NCI-H2196 (cell line): ENCODE measurements around the gene FBN3.
"Not testable (repeated sequence)": the region's sequence is repeated elsewhere in the genome, so short reads cannot be mapped to it uniquely, and the experiment has no call there.

Source experiments
- DNase-seq: peaks from one replicate; lab custom pipeline; 2025; ENCODE audit not compliant: unreplicated experiment; lab: John Stamatoyannopoulos, UW

Gene FBN3

DNA sequence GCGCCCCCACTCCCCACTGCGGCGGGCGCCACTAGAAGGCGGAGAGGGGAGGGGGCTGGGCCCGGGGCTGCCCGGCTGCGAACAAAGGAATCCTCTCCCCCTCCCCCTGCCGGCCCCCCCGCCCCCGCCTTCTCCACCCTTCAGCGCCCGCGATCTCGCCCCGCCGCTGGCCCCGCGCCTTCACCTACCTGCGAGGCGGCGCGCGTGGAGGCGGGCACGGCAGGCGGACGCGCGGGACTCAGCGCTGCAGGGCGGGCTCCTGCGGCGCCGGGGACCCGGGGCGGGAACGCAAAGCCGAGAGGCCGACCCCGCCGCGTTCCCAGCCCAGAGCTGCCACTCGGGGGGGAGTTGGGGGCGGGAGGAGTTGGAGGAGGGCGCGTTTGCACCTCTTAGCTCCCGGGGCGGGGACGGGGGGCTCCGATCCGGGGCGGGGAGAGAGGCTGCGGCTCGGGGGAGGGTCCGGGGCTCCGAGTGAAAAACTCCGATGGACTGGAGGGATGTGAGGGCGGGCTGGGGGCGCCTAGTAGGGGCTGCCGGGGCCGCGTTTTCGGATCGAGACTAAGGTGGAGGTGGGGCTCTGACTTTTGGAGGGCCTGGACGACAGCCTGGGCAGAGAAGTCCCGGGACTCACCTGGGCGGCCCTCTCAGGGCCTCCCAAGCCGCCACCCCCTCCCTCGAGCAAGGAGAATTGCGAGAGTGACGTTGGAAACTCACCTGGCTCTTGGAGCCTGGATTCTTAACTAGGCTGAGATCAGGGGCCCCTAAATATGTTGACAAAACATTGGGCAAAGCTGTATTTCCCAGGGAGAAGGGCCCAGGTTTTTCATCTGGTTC, at the start of gene FBN3:
Gene FBN3, minus strand, starts transcription at position 332 of the 834 bp plus-strand sequence. CDS start 2,112 bp downstream, outside the sequence.
- DNase-seq: no peak

DNA sequence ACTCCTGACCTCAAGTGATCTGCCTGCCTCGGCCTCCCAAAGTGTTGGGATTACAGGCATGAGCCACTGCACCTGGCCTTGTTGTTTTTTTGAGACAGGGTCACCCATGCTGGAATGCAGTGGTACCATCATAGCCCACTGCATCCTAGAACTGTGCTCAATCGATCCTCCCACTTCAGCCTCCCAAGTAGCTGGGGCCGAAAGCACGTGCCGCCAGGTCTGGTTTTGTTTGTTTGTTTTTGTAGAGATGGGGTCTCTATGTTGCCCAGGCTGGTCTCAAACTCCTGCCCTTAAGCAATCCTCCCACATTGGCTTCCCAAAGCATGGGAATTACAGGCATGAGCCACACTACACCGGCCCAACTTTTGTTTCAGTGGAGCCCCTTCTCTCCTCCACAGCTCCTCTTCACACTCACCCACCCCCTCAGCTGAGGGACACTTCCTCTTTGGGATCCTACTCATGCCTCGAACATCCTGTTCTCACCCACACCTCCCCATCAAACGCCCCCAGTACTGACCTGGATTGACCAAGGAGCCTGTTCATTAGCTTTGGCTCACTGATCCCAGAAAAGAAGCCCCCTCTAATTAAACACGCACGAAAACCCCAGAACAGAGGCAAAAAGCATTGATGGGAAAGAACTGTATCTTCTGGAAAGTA, 47.0 kb upstream of the FBN3 start:
- no peak for DNase-seq

DNA sequence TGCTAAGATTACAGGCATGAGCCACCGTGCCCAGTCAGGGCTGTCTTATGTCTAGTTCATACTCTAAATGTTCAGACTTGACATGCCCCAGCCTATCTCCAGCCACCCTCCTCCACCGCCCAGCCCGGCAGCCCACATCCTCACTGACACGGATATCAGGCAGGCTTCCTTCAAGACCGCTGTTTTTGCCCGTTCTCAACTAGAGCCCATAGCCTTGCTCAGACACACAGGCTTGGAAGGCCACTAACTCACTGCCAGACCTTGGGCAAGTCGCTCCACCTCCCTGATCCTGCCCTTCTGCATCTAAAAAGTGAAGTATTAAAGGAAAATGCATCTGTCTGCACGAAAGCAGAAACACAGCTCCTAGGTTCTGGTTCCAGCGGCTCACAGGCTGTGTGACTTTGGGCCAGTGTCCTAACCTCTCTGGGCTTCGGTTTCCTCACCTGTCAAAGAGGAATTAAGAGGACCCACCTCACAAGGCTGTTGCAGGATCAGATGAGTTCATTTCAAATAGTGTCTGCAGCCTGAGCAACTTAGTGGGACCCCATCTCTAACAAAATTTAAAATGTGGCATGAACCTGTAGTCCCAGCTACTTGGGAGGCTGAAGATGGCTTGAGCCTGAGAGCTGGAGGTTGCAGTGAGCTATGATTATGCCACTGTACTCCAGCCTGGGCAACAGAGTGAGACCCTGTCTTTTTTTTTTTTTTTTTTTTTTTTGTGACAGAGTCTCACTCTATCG, 45.3 kb upstream of the FBN3 start:
- DNase-seq: no peak

DNA sequence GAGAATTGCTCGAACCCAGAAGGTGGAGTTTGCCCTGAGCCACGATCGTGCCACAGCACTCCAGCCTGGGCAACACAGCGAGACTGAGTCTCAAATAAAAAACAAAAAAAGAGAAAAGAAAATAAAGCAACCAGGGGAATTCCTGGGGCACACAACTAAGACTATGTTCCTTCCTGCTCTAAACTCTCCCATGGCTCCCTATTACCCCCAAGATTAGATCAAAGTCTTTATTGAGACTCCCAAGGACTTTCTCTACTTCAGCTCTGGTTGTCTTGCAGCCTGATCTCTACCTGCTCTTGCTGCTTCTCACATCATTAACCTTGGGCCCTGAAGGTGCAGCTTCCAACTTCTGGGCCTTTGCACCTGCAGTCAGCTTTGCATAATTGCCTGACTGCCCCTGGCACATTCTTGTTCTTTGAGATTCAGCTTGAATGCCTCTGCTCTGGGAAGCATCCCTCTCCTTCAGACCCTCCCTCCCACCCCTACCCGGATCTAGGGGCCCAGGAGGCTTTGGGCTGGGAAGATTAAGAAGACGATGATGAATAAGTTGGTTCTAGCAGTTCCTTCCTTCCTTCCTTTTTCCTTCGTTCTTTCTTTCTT, 42.9 kb upstream of the FBN3 start:
- no peak for DNase-seq

DNA sequence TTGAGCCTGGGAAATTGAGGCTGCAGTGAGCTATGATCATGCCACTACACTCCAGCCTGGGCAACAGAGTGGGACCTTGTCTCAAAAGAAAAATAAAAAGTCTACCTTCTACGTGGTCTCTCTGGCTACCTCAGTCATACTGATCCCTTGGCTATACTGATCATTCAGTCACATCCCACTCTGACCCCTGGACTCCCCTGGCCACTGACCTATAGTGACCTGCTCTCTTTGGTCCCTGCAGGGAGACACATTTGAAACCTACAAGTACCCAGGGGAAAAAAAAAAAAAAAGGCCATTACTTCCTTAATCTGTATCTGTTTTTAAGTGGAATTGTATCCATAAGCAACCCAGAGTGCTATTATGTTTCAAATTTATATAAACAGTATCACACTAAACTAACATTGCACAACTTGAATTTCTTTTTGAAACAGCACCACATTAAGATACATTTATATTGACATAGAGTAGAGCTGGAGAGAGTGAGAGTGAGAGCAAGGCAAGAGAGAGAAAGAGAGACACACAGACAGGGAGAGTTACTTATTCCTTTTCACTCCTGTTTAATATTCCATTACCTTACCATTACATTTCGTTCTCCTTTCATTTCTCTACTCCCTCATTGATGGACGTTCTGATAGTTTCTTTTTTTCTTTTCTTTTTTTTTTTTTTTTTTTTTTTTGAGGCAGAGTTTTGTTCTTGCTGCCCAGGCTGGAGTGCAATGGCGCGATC, 36.1 kb upstream of the FBN3 start:
- DNase-seq: no peak

DNA sequence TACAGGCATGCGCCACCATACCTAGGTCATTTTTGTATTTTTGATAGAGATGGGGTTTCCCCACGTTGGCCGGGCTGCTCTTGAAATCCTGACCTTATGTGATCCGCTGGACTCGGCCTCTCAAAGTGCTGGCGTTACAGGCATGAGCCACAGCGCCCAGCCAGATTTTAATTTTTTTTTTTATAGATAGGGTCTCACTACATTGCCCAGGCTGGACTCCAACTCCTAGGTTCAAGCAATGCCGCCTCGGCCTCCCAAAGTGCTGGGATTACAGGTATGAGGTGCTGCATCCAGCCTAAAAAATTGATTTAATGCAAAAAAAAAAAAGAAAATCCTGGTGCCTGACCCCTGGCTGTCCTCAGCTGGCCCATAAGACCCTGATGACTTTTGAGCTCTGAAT, 34.9 kb upstream of the FBN3 start:
- no peak for DNase-seq

DNA sequence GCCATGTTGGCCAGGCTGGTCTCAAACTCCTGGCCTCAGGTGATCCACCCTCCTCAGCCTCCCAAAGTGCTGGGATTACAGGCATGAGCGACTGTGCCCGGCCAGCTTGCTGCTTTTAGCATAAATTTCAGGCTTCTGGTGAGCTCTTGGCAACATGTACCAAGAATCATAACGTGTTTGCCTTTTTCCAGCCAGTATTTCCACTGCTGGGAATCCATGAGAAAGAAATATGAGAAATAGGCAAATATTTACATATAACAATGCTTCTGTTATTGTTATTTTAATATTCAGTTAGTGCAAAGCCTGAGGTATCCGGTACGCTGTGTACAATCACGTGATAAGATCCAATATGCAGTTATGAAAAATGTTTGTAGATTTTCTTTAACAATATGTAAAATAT, 30.6 kb upstream of the FBN3 start:
- DNase-seq: peak; percentile 45

DNA sequence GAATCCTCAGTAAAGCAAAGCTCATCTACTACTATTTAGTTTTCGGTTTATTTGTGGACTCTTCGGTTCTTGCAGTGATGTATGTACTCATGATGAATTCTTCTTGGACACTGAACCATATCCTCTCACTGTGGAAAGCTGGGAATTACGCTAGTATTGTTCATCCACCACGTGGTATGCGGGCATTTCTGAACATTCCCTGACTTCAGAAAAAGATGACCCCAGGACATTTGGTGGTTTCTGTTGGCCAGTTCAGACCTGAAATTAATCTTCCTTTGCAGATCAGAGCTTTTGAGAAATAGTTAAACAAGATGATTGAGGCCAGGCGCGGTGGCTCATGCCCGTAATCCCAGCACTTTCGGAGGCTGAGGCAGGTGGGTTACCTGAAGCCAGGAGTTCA, 25.3 kb upstream of the FBN3 start:
- DNase-seq: no peak

DNA sequence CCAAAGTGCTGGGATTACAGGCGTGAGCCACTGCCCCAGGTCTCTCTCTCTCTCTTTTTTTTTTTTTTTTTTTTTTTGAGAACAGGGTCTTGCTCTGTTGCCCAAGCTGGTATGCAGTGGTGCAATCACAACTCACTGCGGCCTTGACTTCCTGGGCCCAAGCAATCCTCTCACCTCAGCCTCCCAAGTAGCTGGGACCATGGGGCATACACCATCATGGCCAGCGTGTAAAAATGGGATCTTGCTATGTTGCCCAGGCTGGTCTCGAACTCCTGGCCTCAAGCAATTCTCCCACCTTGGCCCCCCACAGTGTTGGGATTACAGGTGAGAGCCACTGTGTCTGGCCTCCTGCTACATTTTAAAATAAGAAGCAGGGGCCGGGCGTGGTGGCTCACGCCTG, 19.1 kb upstream of the FBN3 start:
- DNase-seq: no peak

DNA sequence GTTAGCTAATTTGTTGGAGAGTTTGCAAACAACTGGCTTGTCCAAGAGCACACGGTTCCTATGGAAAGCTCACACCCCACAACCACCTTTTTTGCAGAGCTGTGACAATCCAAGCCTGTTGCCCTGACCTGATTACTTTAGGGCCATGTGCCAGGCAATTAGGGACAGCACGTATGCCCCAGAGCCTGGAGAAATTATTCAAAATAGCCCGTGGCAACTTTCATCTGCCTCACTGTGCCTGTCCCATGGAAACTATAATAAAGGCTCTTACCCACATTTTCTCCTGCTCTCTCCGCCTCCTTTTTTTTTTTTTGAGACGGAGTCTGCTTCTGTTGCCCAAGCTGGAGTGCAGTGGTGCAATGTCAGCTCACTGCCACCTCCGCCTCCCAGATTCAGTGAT, 18.6 kb upstream of the FBN3 start:
- DNase-seq: no peak

DNA sequence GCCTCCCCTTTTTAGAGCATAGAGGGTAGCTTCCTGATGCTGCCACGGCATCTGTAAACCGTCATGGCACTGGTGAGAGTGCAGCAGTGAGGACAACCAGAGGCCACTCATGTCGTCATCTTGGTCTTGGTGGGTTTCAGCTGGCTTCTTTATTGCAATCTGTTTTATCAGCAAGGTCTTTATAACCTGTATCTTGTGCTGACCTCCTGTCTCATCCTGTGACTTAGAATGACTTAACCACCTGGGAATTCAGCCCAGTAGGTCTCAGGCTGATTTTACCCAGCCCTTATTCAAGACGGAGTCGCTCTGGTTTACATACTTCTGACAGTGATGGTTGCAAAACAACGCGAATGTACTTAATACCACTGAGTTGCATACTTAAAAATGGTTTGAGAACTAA, 14.4 kb upstream of the FBN3 start:
- no peak for DNase-seq

DNA sequence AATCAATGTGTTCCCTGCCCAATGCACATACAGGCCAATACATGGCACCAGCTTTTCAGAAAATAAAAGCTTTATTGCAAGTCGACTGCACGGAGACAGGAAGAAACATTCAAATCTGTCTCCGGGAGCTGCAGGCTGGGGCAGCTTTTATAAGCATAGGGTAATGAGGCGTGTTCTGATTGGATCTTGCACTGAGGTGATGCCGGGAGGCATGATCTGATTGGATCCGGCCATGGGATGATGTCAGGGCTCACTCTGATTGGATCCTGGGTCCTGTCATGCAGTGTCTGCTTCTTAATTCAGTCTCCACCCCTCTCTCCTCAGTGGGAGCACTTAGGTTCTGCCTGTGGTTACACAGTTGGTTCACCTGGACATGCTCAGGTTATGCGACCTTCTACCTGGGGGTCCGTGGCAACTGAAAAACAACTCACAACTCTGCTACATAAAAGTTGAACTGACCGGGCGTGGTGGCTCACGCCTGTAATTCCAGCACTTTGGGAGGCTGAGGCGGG, 11.8 kb upstream of the FBN3 start:
- peak; percentile 85 for DNase-seq

DNA sequence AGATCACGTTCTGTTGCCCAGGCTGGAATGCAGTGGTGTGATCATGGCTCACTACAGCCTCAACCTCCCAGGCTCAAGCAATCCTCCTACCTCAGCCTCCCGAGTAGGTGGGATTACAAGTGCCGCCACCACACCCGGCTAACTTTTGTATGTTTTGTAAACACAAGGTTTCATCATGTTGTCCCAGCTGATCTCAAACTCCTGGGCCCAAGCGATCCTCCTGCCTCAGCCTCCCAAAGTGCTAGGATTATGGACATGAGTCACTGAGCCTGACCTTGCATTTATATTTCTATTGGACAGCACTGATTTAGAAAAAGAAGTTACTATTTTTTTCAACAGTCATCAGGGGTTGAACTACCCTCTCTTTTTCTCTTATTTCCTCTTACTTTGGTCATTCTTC, 9.9 kb upstream of the FBN3 start:
- not testable (repeated sequence) for DNase-seq

DNA sequence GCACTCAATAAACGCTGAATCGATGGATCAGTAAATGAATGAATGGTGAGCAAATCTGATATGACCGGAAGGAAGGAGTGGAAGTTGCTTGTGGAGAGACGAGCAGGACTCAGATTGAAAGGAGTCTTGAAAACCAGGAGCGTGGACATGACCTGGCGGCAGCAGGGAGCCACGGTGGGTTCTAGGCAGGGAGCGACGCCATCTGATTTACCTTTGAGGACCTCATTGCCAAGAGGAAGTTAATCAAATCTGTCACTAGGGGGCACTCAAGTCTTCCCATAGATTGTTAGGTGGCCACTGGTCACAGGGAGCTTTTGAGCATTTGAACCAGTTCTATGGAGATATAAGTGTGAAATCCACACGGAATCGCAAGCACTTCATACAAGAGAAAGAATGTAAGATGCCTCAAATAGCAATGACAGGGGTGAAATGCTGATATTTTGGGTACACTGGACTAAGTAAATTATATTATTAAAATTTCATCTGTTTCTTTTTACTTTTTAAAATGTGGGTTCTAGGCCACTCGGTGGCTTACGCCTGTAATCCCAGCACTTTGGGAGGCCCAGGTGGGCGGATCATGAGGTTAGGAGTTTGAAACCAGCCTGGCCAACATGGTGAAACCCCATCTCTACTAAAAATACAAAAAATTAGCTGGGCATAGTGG, 9.2 kb upstream of the FBN3 start:
- DNase-seq: peak; percentile 91

DNA sequence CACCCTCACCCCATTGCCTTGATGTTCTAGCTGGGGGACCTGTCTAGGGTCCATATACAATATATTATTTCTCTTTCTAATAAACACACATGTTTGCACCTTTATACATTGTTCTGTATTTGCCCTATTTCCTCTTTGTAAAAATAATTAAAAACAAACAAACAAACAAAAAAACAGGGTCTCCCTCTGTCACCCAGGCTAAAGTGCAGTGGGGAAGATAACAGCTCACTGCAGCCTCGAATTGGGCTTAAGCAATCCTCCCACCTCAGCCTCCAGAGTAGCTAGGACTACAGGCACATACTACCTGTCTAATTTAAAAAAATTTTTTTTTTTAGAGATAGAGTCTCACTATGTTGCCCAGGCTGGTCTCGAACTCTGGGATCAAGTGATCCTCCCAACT, 5.9 kb upstream of the FBN3 start:
- DNase-seq: no peak

DNA sequence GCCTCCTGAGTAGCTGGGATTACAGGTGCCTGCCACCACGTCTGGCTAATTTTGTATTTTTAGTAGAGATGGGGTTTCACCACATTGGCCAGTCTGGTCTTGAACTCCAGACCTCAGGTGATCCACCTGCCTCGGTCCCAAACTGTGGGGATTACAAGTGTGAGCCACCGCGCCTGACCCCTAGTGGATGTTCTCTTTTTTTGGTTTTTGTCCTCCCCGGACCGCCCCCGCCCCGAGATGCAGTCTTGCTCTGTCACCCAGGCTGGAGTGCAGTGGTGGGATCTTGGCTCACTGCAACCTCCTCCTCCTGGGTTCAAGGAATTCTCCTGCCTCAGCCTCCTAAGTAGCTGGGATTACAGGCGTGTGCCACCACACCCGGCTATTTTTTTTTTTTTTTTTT, 4.6 kb upstream of the FBN3 start:
- DNase-seq: not testable (repeated sequence)

DNA sequence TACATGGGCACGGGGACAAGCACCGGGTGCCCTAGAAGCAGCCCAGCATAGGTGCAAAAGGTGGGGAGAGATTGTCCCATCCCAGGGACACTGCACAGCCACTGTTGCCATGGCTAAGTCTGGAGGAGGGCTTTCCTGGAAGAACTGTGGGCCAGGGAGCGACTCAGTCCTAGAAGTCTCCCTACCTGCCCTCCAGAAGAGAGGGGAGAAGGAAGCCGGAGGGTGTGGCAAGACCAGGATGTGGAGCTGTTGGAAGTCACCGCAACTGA, 2.3 kb upstream of the FBN3 start:
- no peak for DNase-seq

DNA sequence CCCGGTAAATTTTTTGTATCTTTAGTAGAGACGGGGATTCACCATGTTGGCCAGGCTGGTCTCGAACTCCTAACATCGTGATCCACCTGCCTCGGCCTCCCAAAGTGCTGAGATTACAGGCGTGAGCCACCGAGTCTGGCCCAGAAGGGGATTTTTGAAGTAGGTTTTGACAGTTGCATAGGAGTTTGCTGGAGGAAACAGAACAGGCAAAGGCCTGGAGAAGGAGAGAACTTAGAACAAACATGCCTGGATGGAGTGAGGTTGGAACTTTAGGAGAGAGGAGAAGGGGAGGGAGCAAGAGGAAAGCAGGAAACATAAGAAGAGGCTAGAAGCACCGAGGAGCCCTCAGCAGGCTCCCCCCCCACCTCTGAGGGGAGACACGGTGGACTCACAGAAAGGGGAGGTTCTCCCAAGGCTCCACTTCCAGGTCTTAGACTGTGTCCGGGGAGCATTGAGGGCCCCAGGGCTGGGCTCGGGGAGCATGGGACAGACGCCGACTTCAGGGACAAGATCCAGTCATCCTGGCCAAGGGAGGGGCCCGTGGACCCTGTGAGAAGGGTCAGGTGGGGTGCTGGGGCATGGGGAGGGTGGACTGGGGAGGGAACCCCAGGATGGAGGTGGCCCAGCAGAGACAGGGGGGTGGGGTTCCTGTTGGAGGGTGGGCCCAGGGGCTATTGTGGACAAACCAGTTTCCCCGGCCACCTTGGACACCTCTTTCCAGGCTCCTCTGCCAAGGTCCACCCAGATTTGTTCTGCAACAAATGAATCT, 1.8 kb upstream of the FBN3 start:
- no peak for DNase-seq

DNA sequence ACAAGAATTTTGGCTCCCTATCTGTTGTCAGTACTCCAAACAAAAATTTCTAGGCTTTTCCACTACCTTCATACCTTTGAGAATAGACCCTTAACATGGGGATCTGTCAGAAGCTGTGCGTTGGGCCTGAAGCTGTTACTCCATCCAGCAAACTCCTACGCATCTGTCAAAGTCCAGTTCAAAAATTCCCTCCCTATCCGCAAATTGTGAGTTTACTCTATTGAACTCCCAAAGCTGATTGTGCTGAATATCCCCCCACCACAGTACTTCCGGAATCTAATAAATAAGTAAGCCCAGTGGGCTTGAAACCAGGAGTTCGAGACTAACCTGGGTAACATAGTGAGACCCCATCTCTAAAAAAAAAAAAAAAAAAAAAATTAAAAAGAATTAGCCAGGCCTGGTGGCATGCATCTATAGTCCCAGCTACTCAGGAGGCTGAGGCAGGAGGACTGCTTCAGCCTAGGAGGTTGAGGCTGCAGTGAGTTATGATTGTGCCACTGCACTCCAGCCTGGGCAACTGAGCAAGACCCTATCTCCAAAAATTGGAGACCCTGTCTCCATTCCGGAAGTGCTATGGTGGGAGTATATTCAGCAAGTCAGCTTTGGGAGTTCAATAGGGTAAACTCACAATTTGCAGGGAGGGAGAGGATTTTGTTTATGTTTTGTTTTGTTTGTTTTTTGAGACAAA, 930 bp upstream of the FBN3 start:
- no peak for DNase-seq
